Hematopoietic multipotent progenitor cell (in vitro differentiated cells): Measurements from ENCODE around the gene SLC25A27. TPM values are rescaled to one million over a fixed set of nuclear protein-coding genes. Genes with fewer than 3 reads are reported as not detected.
"Not testable (repeated sequence)": the region's sequence is repeated elsewhere in the genome, so short reads cannot be mapped to it uniquely, and the experiment has no call there.

Experiments used
- DNase-seq, 3 donors: peaks; one replicate each; pipeline ENCODE4 v3.0.0-alpha.2; 2011 to 2015; ENCODE audit warnings: low read depth in 2 of 3, low spot score in 2 of 3
- total RNA-seq: library from RNA; depleted of rRNA; stranded (reverse); fragments of >200 nt; gene quantifications from one replicate; pipeline ENCODE4 v1.2.3, GENCODE V29; 2012

The SLC25A27 gene, protein sequence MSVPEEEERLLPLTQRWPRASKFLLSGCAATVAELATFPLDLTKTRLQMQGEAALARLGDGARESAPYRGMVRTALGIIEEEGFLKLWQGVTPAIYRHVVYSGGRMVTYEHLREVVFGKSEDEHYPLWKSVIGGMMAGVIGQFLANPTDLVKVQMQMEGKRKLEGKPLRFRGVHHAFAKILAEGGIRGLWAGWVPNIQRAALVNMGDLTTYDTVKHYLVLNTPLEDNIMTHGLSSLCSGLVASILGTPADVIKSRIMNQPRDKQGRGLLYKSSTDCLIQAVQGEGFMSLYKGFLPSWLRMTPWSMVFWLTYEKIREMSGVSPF
- 5.7 TPM for total RNA-seq

- DNase-seq = peak; percentile 30 to 86 (median 77)
These were observed at the start of gene SLC25A27, which contains the start of gene CYP39A1 for GRCh38 chr6:46652603-46653438. Gene SLC25A27, plus strand, starts transcription at chr6:46652975. Its CDS starts 218 bp downstream, at chr6:46653193. Gene CYP39A1, minus strand, starts transcription at chr6:46652818. Its CDS starts 236 bp downstream, at chr6:46652582.

DNA sequence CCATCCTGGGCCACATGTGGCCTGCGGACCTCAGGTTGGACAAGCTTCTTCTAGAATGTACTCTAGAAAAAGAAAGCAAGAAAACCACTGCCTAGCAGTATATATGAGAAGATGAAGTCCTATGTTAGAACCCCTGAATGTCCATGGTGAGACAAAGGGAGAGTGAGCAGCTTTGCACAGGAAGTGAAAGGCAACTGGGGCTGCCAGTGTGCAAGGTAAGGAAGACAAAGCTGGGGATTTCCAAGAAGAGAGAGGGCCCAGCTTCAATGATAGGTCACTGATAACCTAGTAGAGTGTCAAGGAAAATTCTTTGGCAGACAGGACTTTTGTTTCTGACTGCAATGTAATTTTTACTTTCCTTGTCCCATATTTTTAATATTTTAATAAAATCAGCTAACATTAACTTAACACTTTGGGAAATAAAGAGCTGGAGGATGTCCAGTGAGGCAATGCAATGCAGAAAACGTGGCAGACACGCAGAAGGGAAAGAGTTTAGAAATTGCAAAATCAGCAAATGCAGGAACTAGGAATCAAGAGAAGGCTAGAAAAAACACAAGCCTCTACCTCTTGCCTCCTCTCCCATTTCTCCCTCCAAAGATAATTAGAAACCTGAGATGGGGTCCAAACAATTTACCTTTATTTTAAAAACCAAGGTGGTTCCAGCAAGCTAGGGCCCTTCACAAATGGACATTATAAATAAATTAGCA is 47.5 kb upstream of the SLC25A27 start:
- DNase-seq = no peak

GRCh38 chr6:46606338-46606737 is 46.4 kb upstream of the SLC25A27 start:
- DNase-seq = no peak

GRCh38 chr6:46610862-46611553 is 41.8 kb upstream of the SLC25A27 start:
- DNase-seq = no peak

DNA sequence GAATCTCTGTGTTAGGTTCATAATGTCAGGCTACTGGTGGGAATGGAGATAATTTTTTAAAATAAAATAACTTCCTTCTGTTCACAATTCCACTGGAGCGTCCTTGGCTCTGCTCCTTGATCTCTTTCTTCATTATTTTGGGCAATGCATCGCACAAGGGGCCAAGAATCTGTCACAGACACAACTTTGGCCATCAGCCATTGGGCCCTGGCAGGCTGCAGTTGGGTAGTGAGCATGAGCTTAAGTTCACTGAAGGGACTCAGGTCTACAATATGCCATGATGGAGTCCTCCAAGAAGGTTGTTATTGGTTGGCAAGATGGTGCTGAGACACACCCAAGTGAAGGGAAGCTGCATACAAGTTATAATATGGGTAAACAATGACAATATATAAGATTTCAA is 40.1 kb upstream of the SLC25A27 start:
- DNase-seq = no peak

DNA sequence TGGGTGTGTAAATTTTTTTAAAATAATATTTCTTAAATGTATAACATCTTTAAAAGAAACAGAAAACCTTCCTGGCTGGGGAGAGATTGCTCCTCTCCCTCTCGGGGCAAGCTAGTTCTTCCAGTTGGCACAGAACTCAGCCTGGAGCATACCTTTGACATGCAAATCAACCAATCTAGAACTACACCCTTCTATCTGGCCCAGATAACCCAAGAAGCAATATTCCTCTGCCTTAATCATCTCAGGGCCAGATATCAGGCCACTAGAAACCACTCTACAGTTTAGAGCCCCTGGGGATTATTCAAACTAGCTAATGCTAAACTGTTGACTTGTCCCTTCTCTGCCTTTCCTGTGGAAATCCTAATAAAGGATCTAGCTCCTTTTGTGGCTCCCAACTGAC is 34.0 kb upstream of the SLC25A27 start:
- DNase-seq = no peak

GRCh38 chr6:46626228-46626909 is 26.4 kb upstream of the SLC25A27 start:
- DNase-seq = peak in 2 of 3 donors; percentile 10 to 59

DNA sequence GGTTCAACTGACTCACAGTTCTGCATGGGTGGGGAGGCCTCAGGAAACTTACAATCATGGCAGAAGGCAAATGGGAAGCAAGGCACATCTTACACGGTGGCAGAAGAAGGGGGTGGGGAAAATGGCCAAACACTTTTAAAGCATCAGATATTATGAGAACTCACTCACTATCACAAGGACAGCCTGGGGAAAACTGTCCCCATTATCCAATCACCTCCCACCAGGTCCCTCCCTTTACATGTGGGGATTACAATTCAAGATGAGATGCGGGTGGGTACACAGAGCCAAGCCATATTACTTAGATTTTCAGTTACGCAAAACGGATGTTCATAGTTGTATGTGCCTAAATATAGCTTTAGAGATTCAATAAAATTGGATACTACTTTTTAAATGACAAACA is 25.8 kb upstream of the SLC25A27 start:
- no peak for DNase-seq

DNA sequence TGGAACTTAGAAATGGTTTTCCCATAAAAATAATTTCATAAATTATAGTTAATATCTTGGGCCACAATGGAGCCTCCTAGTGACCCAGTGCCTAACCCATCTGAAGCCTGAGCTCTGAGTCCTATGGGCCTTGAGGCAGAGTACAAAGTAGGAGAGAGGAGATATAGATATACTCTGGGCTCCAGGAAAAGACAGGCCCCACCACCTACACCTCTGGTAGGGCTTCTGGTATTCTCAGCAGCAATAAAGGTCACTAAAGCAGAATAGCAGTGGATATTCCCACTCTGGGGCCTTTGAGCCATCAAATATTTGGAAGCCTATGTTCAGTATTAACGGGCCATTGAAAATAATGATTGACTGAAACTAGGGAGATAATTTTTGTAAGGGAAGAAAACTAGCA is 24.3 kb upstream of the SLC25A27 start:
- DNase-seq = no peak

DNA sequence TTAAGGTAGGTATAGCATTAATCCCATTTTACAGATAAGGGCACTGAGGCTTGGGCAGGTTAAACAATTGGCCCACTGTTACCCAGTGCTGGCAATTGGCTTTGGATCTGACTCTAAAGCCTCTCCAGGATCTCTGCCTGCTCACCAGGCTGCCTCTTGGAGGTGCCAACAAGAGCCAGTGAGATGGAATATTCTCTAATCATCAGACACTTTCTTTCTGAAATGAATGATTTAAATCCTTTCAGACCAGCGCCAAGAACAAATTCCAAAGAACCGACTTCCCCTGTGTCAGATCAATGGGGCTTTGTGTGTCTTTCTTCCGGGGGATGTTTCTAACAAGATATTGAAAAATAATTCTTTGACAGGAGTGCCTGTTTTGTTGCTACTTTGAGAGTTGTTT is 23.8 kb upstream of the SLC25A27 start:
- no peak for DNase-seq

DNA sequence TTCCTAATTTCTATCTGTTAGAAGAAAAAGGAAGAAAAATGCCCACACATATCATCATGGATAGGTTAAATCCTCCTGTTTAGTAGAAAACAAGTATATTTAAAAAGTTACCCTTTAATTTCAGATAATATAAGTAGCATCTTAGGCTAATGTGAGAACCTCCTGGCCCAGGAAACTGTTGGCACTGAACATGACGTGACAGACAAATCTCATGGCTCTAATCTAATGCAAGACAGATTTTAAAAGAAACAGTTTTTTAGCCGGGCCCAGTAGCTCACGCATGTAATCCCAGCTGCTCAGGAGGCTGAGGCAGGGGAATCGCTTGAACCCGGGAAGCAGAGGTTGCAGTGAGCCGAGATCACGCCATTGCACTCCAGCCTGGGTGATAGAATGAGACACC is 23.1 kb upstream of the SLC25A27 start:
- DNase-seq = no peak

GRCh38 chr6:46632053-46632452 is 20.7 kb upstream of the SLC25A27 start:
- no peak for DNase-seq

DNA sequence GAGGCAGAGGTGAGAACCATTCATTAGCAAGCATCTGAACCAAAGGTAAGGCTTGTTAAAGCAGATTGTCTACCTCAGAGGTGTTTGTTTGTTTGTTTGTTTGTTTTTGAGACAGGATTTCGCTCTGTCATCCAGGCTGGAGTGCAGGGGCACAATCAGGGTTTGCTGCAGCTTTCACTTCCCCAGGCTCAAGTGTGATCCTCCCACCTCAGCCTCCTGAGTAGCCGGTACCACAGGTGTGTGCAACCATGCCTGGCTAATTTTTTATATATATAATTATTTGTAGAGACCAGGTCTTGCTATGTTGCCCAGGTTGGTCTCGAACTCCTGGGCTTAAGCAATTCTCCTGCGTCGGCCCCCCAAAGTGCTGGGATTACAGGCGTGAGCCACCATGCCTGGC is 17.3 kb upstream of the SLC25A27 start:
- no peak for DNase-seq

DNA sequence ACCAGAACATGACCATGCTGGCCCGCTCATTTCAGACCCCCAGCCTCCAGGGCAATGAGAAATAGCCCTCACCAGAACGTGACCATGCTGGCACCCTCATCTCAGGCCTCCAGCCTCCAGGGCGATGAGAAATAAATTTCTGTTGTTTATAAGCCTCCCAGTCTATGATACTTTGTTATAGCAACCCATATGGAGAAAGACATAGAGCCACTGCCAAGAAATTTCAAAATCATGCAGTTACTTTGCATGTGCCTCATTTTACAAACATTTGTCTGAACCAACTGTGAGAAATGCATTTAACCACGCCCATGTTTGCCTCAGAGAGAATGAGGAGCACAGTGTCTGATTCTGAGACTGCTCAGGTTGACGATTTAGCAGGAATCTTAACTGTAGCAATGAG is 15.6 kb upstream of the SLC25A27 start:
- DNase-seq = no peak

DNA sequence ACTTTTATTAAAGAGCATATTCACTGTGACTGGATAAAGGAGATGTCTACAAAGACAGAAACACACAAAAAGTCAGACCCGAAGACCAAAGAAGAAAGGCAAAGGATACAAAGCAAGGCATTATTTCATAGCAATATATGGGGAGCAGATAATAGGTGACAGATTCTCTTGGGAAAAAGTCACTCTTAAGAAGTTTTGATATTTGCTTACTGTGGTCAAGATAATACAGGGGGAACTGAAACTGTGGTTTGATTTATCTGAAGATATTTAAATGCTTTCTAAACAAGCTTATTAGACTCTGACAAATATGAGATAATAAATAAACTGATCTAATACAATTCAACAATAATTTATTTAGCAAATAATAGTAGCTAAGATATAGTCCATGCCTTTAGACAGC is 14.8 kb upstream of the SLC25A27 start:
- DNase-seq = no peak

GRCh38 chr6:46638650-46639049 is 14.1 kb upstream of the SLC25A27 start:
- no peak for DNase-seq

DNA sequence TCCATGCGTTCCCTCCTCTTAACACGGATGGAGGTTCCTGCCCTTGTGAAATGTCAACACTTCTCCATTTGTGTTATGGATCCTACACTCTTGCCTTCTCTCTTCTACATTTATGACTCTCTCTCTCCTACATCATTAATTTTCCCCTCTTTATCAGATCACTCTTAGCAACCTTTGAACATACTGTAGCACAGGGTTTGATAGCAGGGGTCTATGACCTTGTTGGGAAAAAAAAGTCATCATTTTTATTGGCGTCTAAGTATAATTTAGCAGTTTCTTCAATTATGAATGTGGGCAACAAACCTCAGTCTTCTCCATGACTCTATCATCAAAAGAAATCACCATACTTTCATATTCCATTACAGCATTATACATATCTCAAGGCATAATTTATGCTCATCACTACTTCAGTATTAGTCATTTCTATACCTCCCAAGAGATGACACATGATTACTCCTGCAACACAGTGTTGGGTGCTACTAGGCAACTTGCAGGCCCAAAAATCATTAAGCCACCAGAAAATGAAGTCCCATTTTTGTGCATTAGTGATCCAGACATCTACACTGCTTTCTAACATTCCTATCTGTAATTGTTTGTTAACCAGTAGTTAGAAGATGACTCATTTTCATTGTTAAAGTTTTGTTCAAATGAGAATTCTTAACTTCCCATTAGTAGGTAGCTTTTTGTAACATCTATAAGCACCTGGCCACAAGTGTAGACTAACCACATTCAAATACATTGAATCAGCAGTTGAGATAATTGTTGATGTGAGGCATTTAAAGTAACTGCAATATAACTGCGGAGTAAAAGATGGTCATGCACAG is 9.6 kb upstream of the SLC25A27 start:
- no peak for DNase-seq

- DNase-seq = no peak
These were observed 7.5 kb upstream of the SLC25A27 start for GRCh38 chr6:46645265-46645664.

DNA sequence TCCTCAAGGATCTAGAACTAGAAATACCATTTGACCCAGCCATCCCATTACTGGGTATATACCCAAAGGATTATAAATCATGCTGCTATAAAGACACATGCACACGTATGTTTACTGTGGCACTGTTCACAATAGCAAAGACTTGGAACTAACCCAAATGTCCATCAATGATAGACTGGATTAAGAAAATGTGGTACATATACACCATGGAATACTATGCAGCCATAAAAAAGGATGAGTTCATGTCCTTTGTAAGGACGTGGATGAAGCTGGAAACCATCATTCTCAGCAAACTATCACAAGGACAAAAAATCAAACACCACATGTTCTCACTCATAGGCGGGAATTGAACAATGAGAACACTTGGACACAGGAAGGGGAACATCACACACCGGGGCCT is 4.7 kb upstream of the SLC25A27 start:
- DNase-seq = not testable (repeated sequence)
